ENCODE results near the gene SH3BP4. TPM values are rescaled to one million over a fixed set of nuclear protein-coding genes. Genes with fewer than 3 reads are reported as not detected.
A peak's percentile ranks its signal among the peaks of the same experiment; 100 is the strongest.

The SH3BP4 gene
- total RNA-seq, 4 donors from 2014 or later = 29.3 to 63.0 (median 42.9) TPM

- WGBS, 2 donors (ENCODE audit: low coverage in 1 of 2) = 65 to 76% methylated on average over 5 to 6 of the region's 6 CpGs
- Histone ChIP-seq H3K4me3 (no peak overlapping the region), H3K9me3 (no peaks in the 10 kb centered on the region), H3K27ac (no peak overlapping the region), H3K4me1 (peaks cover 0 to 41% (median 11%) of the 10 kb centered on the region in 3 donors), H3K36me3 (no peaks in the 10 kb centered on the region), H3K27me3 (no peaks in the 10 kb centered on the region)
- TF ChIP-seq POLR2A (IDR thresholded peaks at IDR 0.05) (no peak), POLR2AphosphoS5 (IDR thresholded peaks at IDR 0.05) (no peak), CTCF (IDR thresholded peaks at IDR 0.05) (no peak), EP300 (IDR thresholded peaks at IDR 0.05) (no peak)
- ATAC-seq = no peak
These were observed 14.5 kb downstream of the SH3BP4 start for GRCh38 chr2:234966340-234966739.

- Histone ChIP-seq H3K27ac (no peak overlapping the region), H3K4me1 (peaks cover 0 to 41% (median 11%) of the 10 kb centered on the region in 3 donors), H3K27me3 (no peaks in the 10 kb centered on the region), H3K36me3 (no peaks in the 10 kb centered on the region), H3K9me3 (no peaks in the 10 kb centered on the region), H3K4me3 (no peak overlapping the region)
- no peak for ATAC-seq
- 86% methylated on average over 11 of the region's 14 CpGs; no CpG with 5 or more reads in 1 of the 2 donors for WGBS, 2 donors (ENCODE audit: low coverage in 1 of 2)
- TF ChIP-seq POLR2A (IDR thresholded peaks at IDR 0.05) (no peak), POLR2AphosphoS5 (IDR thresholded peaks at IDR 0.05) (no peak)
These were observed 15.5 kb downstream of the SH3BP4 start for GRCh38 chr2:234967201-234967869.

- no peaks in the 10 kb centered on the region for H3K9me3 ChIP-seq
- H3K4me1 ChIP-seq = peaks cover 0 to 43% (median 11%) of the 10 kb centered on the region in 3 donors
- WGBS, 2 donors (ENCODE audit: low coverage in 1 of 2) = 80 to 96% methylated on average over 1 to 5 of the region's 5 CpGs
- TF ChIP-seq CTCF (IDR thresholded peaks at IDR 0.05) = no peak
- no peak for TF ChIP-seq EP300 (IDR thresholded peaks at IDR 0.05)
- no peak for TF ChIP-seq POLR2AphosphoS5 (IDR thresholded peaks at IDR 0.05)
- TF ChIP-seq POLR2A (IDR thresholded peaks at IDR 0.05) = no peak
- no peak for ATAC-seq
- no peak overlapping the region for H3K27ac ChIP-seq
- H3K27me3 ChIP-seq = no peaks in the 10 kb centered on the region
- H3K36me3 ChIP-seq = no peaks in the 10 kb centered on the region
- H3K4me3 ChIP-seq = no peak overlapping the region
These were observed 16.0 kb downstream of the SH3BP4 start for GRCh38 chr2:234967870-234968208.

- Histone ChIP-seq H3K4me3 (no peak overlapping the region), H3K36me3 (no peaks in the 10 kb centered on the region), H3K4me1 (peaks cover 0 to 43% (median 8%) of the 10 kb centered on the region in 3 donors), H3K27ac (no peak overlapping the region), H3K9me3 (no peaks in the 10 kb centered on the region), H3K27me3 (no peaks in the 10 kb centered on the region)
- TF ChIP-seq POLR2AphosphoS5 (IDR thresholded peaks at IDR 0.05) = no peak
- no peak for TF ChIP-seq POLR2A (IDR thresholded peaks at IDR 0.05)
- TF ChIP-seq CTCF (IDR thresholded peaks at IDR 0.05) = no peak
- TF ChIP-seq EP300 (IDR thresholded peaks at IDR 0.05) = no peak
- no peak for ATAC-seq
- 76 to 83% methylated on average over 10 to 13 of the region's 14 CpGs for WGBS, 2 donors (ENCODE audit: low coverage in 1 of 2)
These were observed 17.0 kb downstream of the SH3BP4 start for GRCh38 chr2:234968631-234969305.

- Histone ChIP-seq H3K4me3 (no peak overlapping the region), H3K36me3 (no peaks in the 10 kb centered on the region), H3K9me3 (no peaks in the 10 kb centered on the region), H3K27me3 (no peaks in the 10 kb centered on the region), H3K4me1 (peaks cover 0 to 42% (median 6%) of the 10 kb centered on the region in 3 donors), H3K27ac (peak overlapping the region in 3 of 4 donors; percentile 15 to 45 (median 44))
- ATAC-seq = peak; percentile 22
- TF ChIP-seq EP300 (IDR thresholded peaks at IDR 0.05) = no peak
- TF ChIP-seq POLR2A (IDR thresholded peaks at IDR 0.05) = no peak
- TF ChIP-seq POLR2AphosphoS5 (IDR thresholded peaks at IDR 0.05) = no peak
- TF ChIP-seq CTCF (IDR thresholded peaks at IDR 0.05) = no peak
- 82 to 83% methylated on average over 6 to 11 of the region's 17 CpGs for WGBS, 2 donors (ENCODE audit: low coverage in 1 of 2)
These were observed 17.7 kb downstream of the SH3BP4 start for GRCh38 chr2:234969306-234970098.

Measured in gastroesophageal sphincter (tissue), 4 donors.